ENCODE measurements around the gene VGLL1.
A peak's percentile ranks its signal among the peaks of the same experiment; 100 is the strongest.

Gene VGLL1

DNA sequence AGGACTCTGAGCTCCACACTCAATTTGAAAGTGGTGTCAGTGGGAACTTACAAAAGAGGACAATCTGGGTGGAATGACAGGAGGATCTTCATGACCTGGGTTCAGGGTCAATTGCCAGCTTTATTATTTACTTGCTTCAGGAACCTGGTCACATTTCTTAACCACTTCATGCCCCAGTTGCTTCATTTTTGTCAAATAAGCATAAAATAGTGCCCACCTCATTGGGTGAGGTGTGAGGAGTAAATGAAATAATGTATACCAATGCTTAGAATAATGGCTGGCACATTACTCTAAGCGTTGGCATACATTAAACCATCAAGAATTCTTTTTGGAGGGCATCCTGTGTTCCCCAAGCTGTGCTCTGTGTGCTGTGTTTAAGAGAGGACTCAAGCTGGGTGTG, 19.4 kb downstream of the VGLL1 start:
- no peak for DNase-seq (ENCODE audit: low read depth, low spot score)

GRCh38 chrX:136555694-136556093, 23.7 kb downstream of the VGLL1 start:
- no peak for DNase-seq (ENCODE audit: low read depth, low spot score)

DNA sequence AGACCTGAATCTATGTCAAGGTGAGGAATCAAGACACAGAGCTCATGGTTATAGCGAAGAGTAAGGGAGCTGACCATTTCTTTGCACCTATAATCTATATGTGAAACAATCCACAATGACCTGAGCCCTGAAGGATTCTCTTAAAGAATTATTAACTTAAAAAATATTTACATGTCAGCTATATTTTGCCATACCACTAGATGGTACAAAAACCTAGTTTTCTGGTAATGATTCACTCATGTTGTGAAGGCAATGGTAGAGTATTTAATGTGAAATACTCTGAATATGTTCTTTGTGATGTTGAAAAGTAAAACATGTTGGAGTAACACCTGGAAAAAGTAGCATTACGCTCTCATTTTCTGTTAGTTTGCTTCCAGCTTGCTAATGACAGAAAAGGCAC, 40.0 kb downstream of the VGLL1 start:
- DNase-seq (ENCODE audit: low read depth, low spot score): no peak

DNA sequence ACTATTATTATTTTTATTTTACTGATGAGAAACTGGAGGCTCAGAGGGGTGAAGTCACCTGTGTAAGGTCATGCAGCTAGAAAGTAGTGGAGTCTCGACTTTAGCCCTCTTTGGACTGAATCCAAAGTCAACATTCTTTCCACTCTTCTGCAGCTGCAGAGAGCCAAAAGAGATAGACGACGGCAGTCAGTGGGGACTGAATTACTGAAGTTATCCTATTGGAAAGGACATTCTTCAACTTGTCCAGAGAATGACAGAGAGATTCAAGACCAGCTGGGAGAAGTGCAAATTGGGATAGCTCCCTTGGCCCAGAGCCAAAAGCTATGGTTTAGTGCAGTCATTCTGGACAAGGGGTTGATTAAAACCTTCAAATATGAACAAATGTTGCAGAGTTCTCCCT, 42.5 kb downstream of the VGLL1 start:
- DNase-seq (ENCODE audit: low read depth, low spot score): no peak

DNA sequence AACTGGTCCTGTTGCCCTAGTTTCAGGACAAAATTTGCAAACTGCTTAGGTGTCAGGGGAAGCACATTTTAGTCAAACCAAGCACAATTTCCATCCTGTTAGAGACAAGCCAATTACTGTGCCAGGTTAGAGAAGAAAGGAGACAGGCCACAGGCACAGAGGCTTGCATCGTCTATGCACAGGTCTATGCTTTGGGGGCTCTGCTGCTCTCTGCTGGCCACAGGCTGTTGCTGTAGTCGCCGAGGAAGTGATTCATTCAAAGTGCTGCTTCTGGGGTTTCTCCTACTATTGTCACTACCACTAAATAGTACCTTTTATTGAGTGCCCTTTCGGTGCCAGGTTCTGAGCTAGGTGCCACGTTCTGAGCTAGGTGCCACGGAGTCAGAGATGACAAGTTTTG, 45.5 kb downstream of the VGLL1 start:
- peak; percentile 9 for DNase-seq (ENCODE audit: low read depth, low spot score)

DNA sequence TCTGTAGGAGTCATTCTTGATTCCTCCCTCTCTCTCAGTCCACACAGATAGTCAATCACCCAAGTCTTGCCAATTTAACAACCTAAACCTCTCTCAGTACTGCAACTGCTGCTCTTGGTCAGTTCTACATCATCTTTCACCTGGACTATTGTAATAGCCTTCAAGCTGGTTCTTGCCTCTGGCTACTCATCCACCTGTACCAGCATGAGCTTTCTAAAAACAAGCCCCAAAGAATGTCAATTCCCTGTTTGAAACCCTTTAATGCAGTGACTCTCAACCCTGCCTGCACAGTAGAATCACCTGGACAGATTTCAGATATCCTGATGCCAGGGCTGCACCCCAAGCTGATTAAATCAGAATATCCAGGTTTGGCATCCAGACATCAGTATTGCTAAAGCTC, 48.3 kb downstream of the VGLL1 start:
- no peak for DNase-seq (ENCODE audit: low read depth, low spot score)

GRCh38 chrX:136582624-136583023, 50.6 kb downstream of the VGLL1 start:
- no peak for DNase-seq (ENCODE audit: low read depth, low spot score)

GRCh38 chrX:136584545-136584944, 52.5 kb downstream of the VGLL1 start:
- no peak for DNase-seq (ENCODE audit: low read depth, low spot score)

- no peak for DNase-seq (ENCODE audit: low read depth, low spot score)
Observed at GRCh38 chrX:136585262-136585661, 53.2 kb downstream of the VGLL1 start.

GRCh38 chrX:136585960-136586359, 53.9 kb downstream of the VGLL1 start:
- no peak for DNase-seq (ENCODE audit: low read depth, low spot score)

DNA sequence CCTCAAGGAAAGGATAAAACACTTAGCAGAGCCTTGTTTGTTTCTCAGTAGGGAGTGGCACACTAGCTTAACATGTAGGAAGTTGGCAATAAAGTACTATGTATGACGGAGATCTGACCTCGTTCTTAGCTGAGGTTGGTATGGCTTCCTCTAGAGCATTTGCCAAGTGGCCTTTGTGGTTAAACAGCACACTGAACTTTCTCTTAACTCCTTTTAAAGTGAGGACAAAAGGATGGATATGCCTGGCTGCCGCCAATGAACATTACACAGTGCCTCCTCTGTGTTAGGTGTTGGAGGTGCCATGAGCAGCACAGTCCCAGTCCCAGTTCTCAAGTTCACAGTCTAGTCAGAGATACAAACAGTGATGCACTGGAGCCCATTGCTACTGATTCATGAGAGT, 54.4 kb downstream of the VGLL1 start:
- DNase-seq (ENCODE audit: low read depth, low spot score): no peak

- DNase-seq (ENCODE audit: low read depth, low spot score): no peak
Observed at GRCh38 chrX:136587532-136587931, 55.5 kb downstream of the VGLL1 start.

GRCh38 chrX:136588036-136588435, 56.0 kb downstream of the VGLL1 start:
- no peak for DNase-seq (ENCODE audit: low read depth, low spot score)

DNA sequence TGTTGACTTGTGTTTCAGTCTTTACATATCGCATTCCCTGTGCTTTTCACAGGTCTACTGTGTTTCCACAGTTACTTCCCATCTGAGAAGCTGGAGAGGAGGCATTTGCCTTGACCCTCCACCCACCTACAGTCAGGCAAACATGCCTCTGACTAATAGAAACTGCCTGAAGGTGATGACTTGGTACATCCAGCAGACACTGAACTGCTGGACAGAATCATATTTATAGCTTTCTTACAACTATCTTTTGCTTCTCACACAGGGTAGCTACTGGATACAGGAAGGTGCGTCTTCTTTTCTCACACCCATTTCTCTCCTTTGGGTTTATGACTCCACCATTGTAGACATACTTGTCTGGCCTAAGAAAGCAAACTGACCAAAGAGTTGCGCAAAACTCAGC, 58.0 kb downstream of the VGLL1 start:
- DNase-seq (ENCODE audit: low read depth, low spot score): no peak

- DNase-seq (ENCODE audit: low read depth, low spot score): no peak
Observed at GRCh38 chrX:136597356-136597755, 65.3 kb downstream of the VGLL1 start.

DNA sequence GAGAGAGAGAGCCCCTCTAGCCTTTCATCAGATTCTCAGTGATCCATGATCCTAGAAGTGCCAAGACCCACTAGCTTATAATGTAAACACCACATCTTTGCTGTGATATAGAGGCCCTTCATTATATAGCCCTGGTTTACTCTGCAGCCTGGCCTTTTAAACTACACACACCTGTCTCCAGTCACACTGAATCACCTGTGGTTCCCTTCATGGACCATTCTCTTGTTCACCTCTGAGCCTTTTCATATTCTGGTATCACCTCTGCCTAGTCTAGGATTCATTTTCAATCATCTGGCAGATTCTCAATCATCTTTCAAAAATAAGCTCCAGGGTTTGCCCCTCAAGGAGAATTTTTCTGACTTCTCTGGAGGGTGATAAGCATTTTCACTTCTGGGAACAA, 65.9 kb downstream of the VGLL1 start:
- no peak for DNase-seq (ENCODE audit: low read depth, low spot score)

GRCh38 chrX:136598631-136599030, 66.6 kb downstream of the VGLL1 start:
- DNase-seq (ENCODE audit: low read depth, low spot score): no peak

- DNase-seq (ENCODE audit: low read depth, low spot score): no peak
Observed at GRCh38 chrX:136600059-136600458, 68.0 kb downstream of the VGLL1 start.

All from iPS DF 19.7 (cell line).